MG63 (cell line): ENCODE data around the gene NUFIP1. TPM values are rescaled to one million over a fixed set of nuclear protein-coding genes. Genes with fewer than 3 reads are reported as not detected.
A peak's percentile ranks its signal among the peaks of the same experiment; 100 is the strongest.
"Not testable (repeated sequence)": the region's sequence is repeated elsewhere in the genome, so short reads cannot be mapped to it uniquely, and the experiment has no call there.

ENCODE experiments used
- DNase-seq: peaks from one replicate; pipeline ENCODE4 v3.0.0-alpha.2; 2020
- H3K27me3 ChIP-seq: fragments of 250-450 bp; sonication (Bioruptor Pico); 2 replicates; pipeline ENCODE4 v1.5.1; 2020; ENCODE audit warnings: mild to moderate bottlenecking, moderate library complexity
- H3K36me3 ChIP-seq: fragments of 250-450 bp; sonication (Bioruptor Pico); 2 replicates; pipeline ENCODE4 v1.5.1; 2020; ENCODE audit warnings: mild to moderate bottlenecking, moderate library complexity
- H3K4me3 ChIP-seq: fragments of 250-450 bp; sonication (Bioruptor Pico); 2 replicates; pipeline ENCODE4 v1.5.1; 2020; ENCODE audit warnings: mild to moderate bottlenecking, moderate library complexity
- H3K9me3 ChIP-seq: fragments of 250-450 bp; sonication (Bioruptor Pico); 2 replicates; pipeline ENCODE4 v1.5.1; 2020; ENCODE audit warnings: mild to moderate bottlenecking, moderate library complexity
- total RNA-seq: library from RNA; depleted of rRNA; stranded (reverse); fragments of >200 nt; shearing (Covaris generic); gene quantifications from 2 replicates; pipeline ENCODE4 v1.2.3, GENCODE V29; 2014; ENCODE audit warnings: low replicate concordance

The NUFIP1 gene
- total RNA-seq, 1 experiment from 2014 or later, result 6.7 TPM

- H3K36me3 ChIP-seq, result peaks cover 42% of the 10 kb centered on the region
- DNase-seq, result peak; percentile 21
- H3K27me3 ChIP-seq, result no peaks in the 10 kb centered on the region
- no peak overlapping the region for H3K4me3 ChIP-seq
- no peaks in the 10 kb centered on the region for H3K9me3 ChIP-seq
Observed at GRCh38 chr13:44974056-44974793, 15.0 kb downstream of the NUFIP1 start.

- DNase-seq, result no peak
- Histone ChIP-seq H3K4me3 (no peak overlapping the region), H3K27me3 (no peaks in the 10 kb centered on the region), H3K9me3 (no peaks in the 10 kb centered on the region), H3K36me3 (peaks cover 34% of the 10 kb centered on the region)
Observed at GRCh38 chr13:44972956-44973581, 16.2 kb downstream of the NUFIP1 start.

- no peak for DNase-seq
- H3K9me3 ChIP-seq, result no peaks in the 10 kb centered on the region
- no peak overlapping the region for H3K4me3 ChIP-seq
- H3K27me3 ChIP-seq, result no peaks in the 10 kb centered on the region
- H3K36me3 ChIP-seq, result peaks cover 36% of the 10 kb centered on the region
Observed at GRCh38 chr13:44971656-44972595, 17.3 kb downstream of the NUFIP1 start.

GRCh38 chr13:44969551-44970484, 19.5 kb downstream of the NUFIP1 start:
- no peak for DNase-seq
- Histone ChIP-seq H3K9me3 (peaks cover 6% of the 10 kb centered on the region; the same call in 1 of the 2 replicates), H3K4me3 (no peak overlapping the region), H3K27me3 (no peaks in the 10 kb centered on the region), H3K36me3 (peaks cover 44% of the 10 kb centered on the region)

GRCh38 chr13:44968434-44968815, 20.8 kb downstream of the NUFIP1 start:
- no peaks in the 10 kb centered on the region for H3K27me3 ChIP-seq
- no peak for DNase-seq
- H3K36me3 ChIP-seq, result peaks cover 57% of the 10 kb centered on the region
- no peak overlapping the region for H3K4me3 ChIP-seq
- peaks cover 14% of the 10 kb centered on the region for H3K9me3 ChIP-seq

GRCh38 chr13:44967704-44968433, 21.4 kb downstream of the NUFIP1 start:
- Histone ChIP-seq H3K36me3 (peaks cover 63% of the 10 kb centered on the region), H3K27me3 (no peaks in the 10 kb centered on the region), H3K9me3 (peaks cover 14% of the 10 kb centered on the region), H3K4me3 (no peak overlapping the region)
- DNase-seq, result no peak

GRCh38 chr13:44961997-44962396, 27.3 kb downstream of the NUFIP1 start:
- no peak overlapping the region for H3K4me3 ChIP-seq
- peaks cover 20% of the 10 kb centered on the region for H3K9me3 ChIP-seq
- no peak for DNase-seq
- no peaks in the 10 kb centered on the region for H3K27me3 ChIP-seq
- peaks cover 79% of the 10 kb centered on the region for H3K36me3 ChIP-seq

- Histone ChIP-seq H3K36me3 (peaks cover 27% of the 10 kb centered on the region), H3K4me3 (no peak overlapping the region), H3K27me3 (no peaks in the 10 kb centered on the region), H3K9me3 (no peaks in the 10 kb centered on the region)
- DNase-seq, result no peak
Observed at GRCh38 chr13:44955406-44955805, 33.9 kb downstream of the NUFIP1 start.

GRCh38 chr13:44954224-44954623, 35.0 kb downstream of the NUFIP1 start:
- Histone ChIP-seq H3K36me3 (peaks cover 29% of the 10 kb centered on the region), H3K9me3 (no peaks in the 10 kb centered on the region), H3K4me3 (no peak overlapping the region), H3K27me3 (no peaks in the 10 kb centered on the region)
- DNase-seq, result no peak

- no peaks in the 10 kb centered on the region for H3K9me3 ChIP-seq
- no peak overlapping the region for H3K4me3 ChIP-seq
- H3K27me3 ChIP-seq, result no peaks in the 10 kb centered on the region
- H3K36me3 ChIP-seq, result peaks cover 24% of the 10 kb centered on the region
- DNase-seq, result no peak
Observed at GRCh38 chr13:44952671-44953070, 36.6 kb downstream of the NUFIP1 start.

- Histone ChIP-seq H3K4me3 (no peak overlapping the region), H3K9me3 (no peaks in the 10 kb centered on the region), H3K36me3 (peaks cover 19% of the 10 kb centered on the region), H3K27me3 (no peaks in the 10 kb centered on the region)
- DNase-seq, result no peak
Observed at GRCh38 chr13:44951184-44951583, 38.1 kb downstream of the NUFIP1 start.

- not testable (repeated sequence) for H3K27me3 ChIP-seq, DNase-seq, H3K4me3 ChIP-seq, H3K9me3 ChIP-seq
- peaks cover 30% of the 10 kb centered on the region for H3K36me3 ChIP-seq
Observed at GRCh38 chr13:44943411-44943810, 45.9 kb downstream of the NUFIP1 start.

- H3K27me3 ChIP-seq, result no peaks in the 10 kb centered on the region
- no peak overlapping the region for H3K4me3 ChIP-seq
- no peak for DNase-seq
- peaks cover 20% of the 10 kb centered on the region for H3K36me3 ChIP-seq
- H3K9me3 ChIP-seq, result no peaks in the 10 kb centered on the region
Observed at GRCh38 chr13:44938854-44939253, 50.4 kb downstream of the NUFIP1 start.

GRCh38 chr13:44936246-44936645, 53.0 kb downstream of the NUFIP1 start:
- Histone ChIP-seq H3K36me3 (peaks cover 5% of the 10 kb centered on the region; the same call in 1 of the 2 replicates), H3K4me3 (no peak overlapping the region), H3K27me3 (no peaks in the 10 kb centered on the region), H3K9me3 (no peaks in the 10 kb centered on the region)
- no peak for DNase-seq

GRCh38 chr13:44934724-44935123, 54.5 kb downstream of the NUFIP1 start:
- Histone ChIP-seq H3K4me3 (no peak overlapping the region), H3K9me3 (no peaks in the 10 kb centered on the region), H3K36me3 (no peaks in the 10 kb centered on the region), H3K27me3 (no peaks in the 10 kb centered on the region)
- DNase-seq, result no peak

- no peaks in the 10 kb centered on the region for H3K27me3 ChIP-seq
- H3K36me3 ChIP-seq, result no peaks in the 10 kb centered on the region
- DNase-seq, result no peak
- no peaks in the 10 kb centered on the region for H3K9me3 ChIP-seq
- H3K4me3 ChIP-seq, result no peak overlapping the region
Observed at GRCh38 chr13:44932850-44933251, 56.4 kb downstream of the NUFIP1 start.
